Esophagus squamous epithelium (tissue), 5 donors: ENCODE results near the gene TMEM150C. TPM values are rescaled to one million over a fixed set of nuclear protein-coding genes. Genes with fewer than 3 reads are reported as not detected.

ENCODE experiments used
- DNase-seq: peaks from one replicate; lab custom pipeline; 2025; lab: John Stamatoyannopoulos, UW
- H3K27ac ChIP-seq, 4 donors: fragments of 200-600 bp; sonication (generic); one replicate each; pipeline ENCODE4 v1.5.1; 2016 to 2019; ENCODE audit warnings: mild to moderate bottlenecking in 1 of 4
- H3K27me3 ChIP-seq, 4 donors: fragments of 200-600 bp; sonication (generic); 1 replicate in 3 of 4; 2 replicates in 1 of 4; pipeline versions ENCODE4 v1.5.1 to v1.6.0; 2017 to 2021; ENCODE audit warnings: antibody characterized with exemption in 1 of 4
- H3K36me3 ChIP-seq, 3 donors: fragments of 200-600 bp; sonication (generic); one replicate each; pipeline ENCODE4 v1.5.1; 2016 to 2019
- H3K4me1 ChIP-seq, 3 donors: fragments of 200-600 bp; sonication (generic); one replicate each; pipeline ENCODE4 v1.5.1; 2017 to 2019
- H3K4me3 ChIP-seq, 4 donors: fragments of 200-600 bp; sonication (generic); 1 replicate in 3 of 4; 2 replicates in 1 of 4; pipeline ENCODE4 v1.5.1; 2016 to 2019; ENCODE audit warnings: mild to moderate bottlenecking in 2 of 4, moderate library complexity in 1 of 4
- H3K9me3 ChIP-seq, 3 donors: fragments of 200-600 bp; sonication (generic); one replicate each; pipeline ENCODE4 v1.5.1; 2016 to 2019
- POLR2A ChIP-seq, 4 donors: fragments of 450-650 bp; IDR thresholded peaks; one replicate each; pipeline ENCODE4 v1.6.1; 2017; ENCODE audit warnings: antibody characterized with exemption in 4 of 4, mild to moderate bottlenecking in 4 of 4, moderate library complexity in 3 of 4
- WGBS, 2 donors: methylation state at CpG; one replicate each; pipeline ENCODE4 v1.1.5; 2018; 5-methylcytosine and 5-hydroxymethylcytosine counted together
- intact Hi-C: fragments of 100-400 bp; cut with DNase I; formaldehyde crosslinking; loops from one replicate; pipeline ENCODE4 v1.15.0; 2022
- total RNA-seq, 4 donors: library from RNA; depleted of rRNA; stranded (reverse); fragments of >200 nt; gene quantifications; one replicate each; pipeline ENCODE4 v1.1.0, GENCODE V29; 2016
- TF ChIP-seq, protein P1 (sequence below), 6 experiments: fragments of 450-650 bp in 4 of 6; fragments of 200-600 bp in 2 of 6; sonication (generic) in 2 of 6; IDR thresholded peaks; one replicate each; pipeline ENCODE4 v1.5.1; 2016 to 2019; ENCODE audit warnings: antibody characterized with exemption in 6 of 6, mild to moderate bottlenecking in 4 of 6, moderate library complexity in 4 of 6
- donor health status: DM: yes; HTN: yes; CAD: no.

The TMEM150C gene
- total RNA-seq, 4 donors from 2014 or later: 1.1 to 3.8 (median 2.8) TPM

GRCh38 chr4:82457266-82457665, 104.5 kb downstream of the TMEM150C start:
- intact Hi-C loops: no loop called here
- TF ChIP-seq, protein P1, sequence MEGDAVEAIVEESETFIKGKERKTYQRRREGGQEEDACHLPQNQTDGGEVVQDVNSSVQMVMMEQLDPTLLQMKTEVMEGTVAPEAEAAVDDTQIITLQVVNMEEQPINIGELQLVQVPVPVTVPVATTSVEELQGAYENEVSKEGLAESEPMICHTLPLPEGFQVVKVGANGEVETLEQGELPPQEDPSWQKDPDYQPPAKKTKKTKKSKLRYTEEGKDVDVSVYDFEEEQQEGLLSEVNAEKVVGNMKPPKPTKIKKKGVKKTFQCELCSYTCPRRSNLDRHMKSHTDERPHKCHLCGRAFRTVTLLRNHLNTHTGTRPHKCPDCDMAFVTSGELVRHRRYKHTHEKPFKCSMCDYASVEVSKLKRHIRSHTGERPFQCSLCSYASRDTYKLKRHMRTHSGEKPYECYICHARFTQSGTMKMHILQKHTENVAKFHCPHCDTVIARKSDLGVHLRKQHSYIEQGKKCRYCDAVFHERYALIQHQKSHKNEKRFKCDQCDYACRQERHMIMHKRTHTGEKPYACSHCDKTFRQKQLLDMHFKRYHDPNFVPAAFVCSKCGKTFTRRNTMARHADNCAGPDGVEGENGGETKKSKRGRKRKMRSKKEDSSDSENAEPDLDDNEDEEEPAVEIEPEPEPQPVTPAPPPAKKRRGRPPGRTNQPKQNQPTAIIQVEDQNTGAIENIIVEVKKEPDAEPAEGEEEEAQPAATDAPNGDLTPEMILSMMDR (IDR thresholded peaks at IDR 0.05): no peak
- TF ChIP-seq POLR2A (IDR thresholded peaks at IDR 0.05): no peak
- Histone ChIP-seq H3K27ac (no peak overlapping the region), H3K4me1 (peaks cover 0 to 3% (median 0%) of the 10 kb centered on the region in 3 donors), H3K27me3 (no peaks in the 10 kb centered on the region), H3K9me3 (no peaks in the 10 kb centered on the region), H3K36me3 (peaks cover 0 to 90% (median 16%) of the 10 kb centered on the region in 3 donors), H3K4me3 (no peak overlapping the region)
- no peak for DNase-seq
- 74 to 91% methylated on average over 4 to 7 of the region's 7 CpGs for WGBS, 2 donors

GRCh38 chr4:82452026-82452425, 109.8 kb downstream of the TMEM150C start:
- WGBS, 2 donors: 94 to 95% methylated on average over 7 of the region's 7 CpGs

GRCh38 chr4:82450966-82451755, 110.6 kb downstream of the TMEM150C start:
- peaks cover 0 to 87% (median 17%) of the 10 kb centered on the region in 3 donors for H3K36me3 ChIP-seq
- no peaks in the 10 kb centered on the region for H3K9me3 ChIP-seq
- H3K27me3 ChIP-seq: no peaks in the 10 kb centered on the region
- no peak overlapping the region for H3K27ac ChIP-seq
- peaks cover 0 to 5% (median 0%) of the 10 kb centered on the region in 3 donors for H3K4me1 ChIP-seq
- WGBS, 2 donors: 77 to 78% methylated on average over 11 to 13 of the region's 13 CpGs
- H3K4me3 ChIP-seq: no peak overlapping the region
- TF ChIP-seq, protein P1 (IDR thresholded peaks at IDR 0.05): no peak
- TF ChIP-seq POLR2A (IDR thresholded peaks at IDR 0.05): no peak
- DNase-seq: no peak
- intact Hi-C loops: no loop called here

More at GRCh38 chr4:82452026-82452425, 109.8 kb downstream of the TMEM150C start:
- no peaks in the 10 kb centered on the region for H3K9me3 ChIP-seq
- H3K27ac ChIP-seq: no peak overlapping the region
- no peaks in the 10 kb centered on the region for H3K27me3 ChIP-seq
- H3K4me1 ChIP-seq: peaks cover 0 to 5% (median 0%) of the 10 kb centered on the region in 3 donors
- intact Hi-C loops: no loop called here
- TF ChIP-seq, protein P1 (IDR thresholded peaks at IDR 0.05): no peak
- no peak for TF ChIP-seq POLR2A (IDR thresholded peaks at IDR 0.05)
- no peak overlapping the region for H3K4me3 ChIP-seq
- peaks cover 0 to 95% (median 20%) of the 10 kb centered on the region in 3 donors for H3K36me3 ChIP-seq
- DNase-seq: no peak

DNA sequence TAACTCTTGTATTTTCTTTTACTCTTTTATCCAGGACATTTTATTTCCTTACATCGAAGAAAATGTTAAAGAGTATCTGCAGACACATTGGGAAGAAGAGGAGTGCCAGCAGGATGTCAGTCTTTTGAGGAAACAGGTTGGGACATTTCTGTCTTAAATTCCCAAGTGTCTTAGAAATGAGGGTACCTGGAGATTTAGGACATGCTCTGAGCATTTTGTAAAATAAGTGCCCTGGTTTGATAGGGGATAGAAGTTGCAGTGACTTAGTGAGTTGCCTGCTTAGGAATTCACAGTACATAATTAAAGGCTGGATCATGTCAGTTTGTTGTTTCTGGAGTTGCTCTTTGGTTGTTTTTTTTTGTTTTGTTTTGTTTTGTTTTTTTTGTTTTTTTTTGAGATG, 113.9 kb downstream of the TMEM150C start:
- Histone ChIP-seq H3K4me3 (no peak overlapping the region), H3K27me3 (no peaks in the 10 kb centered on the region), H3K27ac (no peak overlapping the region), H3K36me3 (peaks cover 0 to 66% (median 17%) of the 10 kb centered on the region in 3 donors), H3K4me1 (peaks cover 0 to 5% (median 0%) of the 10 kb centered on the region in 3 donors), H3K9me3 (no peaks in the 10 kb centered on the region)
- DNase-seq: no peak
- TF ChIP-seq, protein P1 (IDR thresholded peaks at IDR 0.05): no peak
- 84 to 85% methylated on average over 1 of the region's 1 CpG for WGBS, 2 donors
- intact Hi-C loops: no loop called here

DNA sequence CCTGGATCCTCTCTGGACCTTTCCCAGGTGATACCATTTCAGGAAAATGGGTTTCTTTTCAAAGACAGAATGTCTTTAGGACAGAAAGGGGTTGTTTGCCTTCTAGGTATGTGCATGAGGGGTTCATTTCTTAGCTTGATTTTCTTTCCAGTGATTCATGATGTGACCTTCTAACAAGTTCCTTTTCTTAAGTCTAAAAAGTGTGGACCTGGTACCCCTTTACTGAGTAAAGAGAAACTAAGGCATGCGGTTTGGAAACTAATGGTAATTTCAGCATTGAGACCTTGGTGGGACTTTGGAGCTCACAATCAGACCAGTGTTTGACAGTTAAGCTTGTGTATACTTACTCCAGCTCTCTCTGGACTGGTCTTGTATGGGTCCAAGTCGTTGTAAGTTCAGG, 122.7 kb downstream of the TMEM150C start:
- TF ChIP-seq, protein P1 (IDR thresholded peaks at IDR 0.05): no peak
- no peak for TF ChIP-seq POLR2A (IDR thresholded peaks at IDR 0.05)
- intact Hi-C loops: no loop called here
- WGBS, 2 donors: 87 to 94% methylated on average over 2 of the region's 2 CpGs

More for the DNA sequence above, 122.7 kb downstream of the TMEM150C start:
- H3K27me3 ChIP-seq: no peaks in the 10 kb centered on the region
- no peak for DNase-seq
- H3K9me3 ChIP-seq: no peaks in the 10 kb centered on the region
- peaks cover 0 to 22% (median 0%) of the 10 kb centered on the region in 3 donors for H3K36me3 ChIP-seq
- peaks cover 0 to 46% (median 7%) of the 10 kb centered on the region in 3 donors for H3K4me1 ChIP-seq
- H3K27ac ChIP-seq: no peak overlapping the region
- H3K4me3 ChIP-seq: no peak overlapping the region
